Glutamatergic neuron (in vitro differentiated cells): Measurements from ENCODE around the gene CAMK1D. TPM values are rescaled to one million over a fixed set of nuclear protein-coding genes. Genes with fewer than 3 reads are reported as not detected.

Experiments used
- DNase-seq: peaks from one replicate; pipeline ENCODE4 v3.0.0; 2022
- H3K27ac Mint-ChIP-seq: one replicate; pipeline ENCODE4 v1.8.0; 2020; ENCODE audit warnings: mild to moderate bottlenecking, mixed read lengths, inconsistent platforms; ENCODE audit not compliant: unreplicated experiment
- H3K27me3 Mint-ChIP-seq: one replicate; pipeline ENCODE4 v1.8.0; 2020; ENCODE audit warnings: mild to moderate bottlenecking, moderate library complexity, mixed read lengths, inconsistent platforms; ENCODE audit not compliant: unreplicated experiment
- H3K36me3 Mint-ChIP-seq: one replicate; pipeline ENCODE4 v1.8.0; 2020; ENCODE audit warnings: mild to moderate bottlenecking, mixed read lengths, inconsistent platforms; ENCODE audit not compliant: unreplicated experiment
- H3K4me1 Mint-ChIP-seq: one replicate; pipeline ENCODE4 v1.8.0; 2020; ENCODE audit warnings: mild to moderate bottlenecking, low read depth, mixed read lengths, inconsistent platforms; ENCODE audit not compliant: unreplicated experiment
- H3K4me3 Mint-ChIP-seq: one replicate; pipeline ENCODE4 v1.8.0; 2020; ENCODE audit warnings: mild to moderate bottlenecking, mixed read lengths, inconsistent platforms; ENCODE audit not compliant: unreplicated experiment
- H3K9me3 Mint-ChIP-seq: one replicate; pipeline ENCODE4 v1.8.0; 2020; ENCODE audit warnings: mild to moderate bottlenecking, moderate library complexity, mixed read lengths, inconsistent platforms; ENCODE audit not compliant: unreplicated experiment
- total RNA-seq: library from RNA; stranded (reverse); fragmentation: NEBNext Ultra II Directional; extraction: Animal tissue kit (Norgen Biotek cat#: 25700); gene quantifications from one replicate; pipeline ENCODE4 v1.2.1, GENCODE V29; 2021; ENCODE audit not compliant: unreplicated experiment
- TF ChIP-seq, protein P1 (sequence below): fragments of 200-600 bp; sonication (generic); IDR thresholded peaks from one replicate; pipeline ENCODE4 v1.5.0; 2021; ENCODE audit not compliant: partially characterized antibody, unreplicated experiment

CAMK1D gene
- total RNA-seq, 1 donor from 2014 or later = 29.8 TPM

DNA sequence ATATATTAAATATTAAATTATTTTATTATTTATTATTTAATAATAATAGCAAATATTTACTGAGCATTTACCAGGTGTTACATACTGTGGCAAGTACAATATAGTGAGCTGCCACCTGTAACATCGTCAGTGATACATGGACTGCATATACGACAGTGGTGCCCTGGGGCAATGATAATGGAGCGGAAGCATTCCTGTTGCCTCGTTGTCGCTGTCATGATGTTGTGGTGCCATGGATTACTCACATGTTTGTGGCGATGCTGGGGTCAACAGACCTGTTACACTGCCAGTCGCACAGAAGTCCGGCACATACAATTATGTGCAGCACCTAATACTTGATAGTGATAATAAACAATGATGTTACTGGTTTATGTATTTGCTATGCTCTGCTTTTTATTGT lies 20.6 kb downstream of the CAMK1D start:
- Mint-ChIP-seq H3K27ac (no peak overlapping the region), H3K36me3 (no peaks in the 10 kb centered on the region), H3K9me3 (peaks cover 2% of the 10 kb centered on the region), H3K4me3 (no peak overlapping the region), H3K4me1 (no peaks in the 10 kb centered on the region), H3K27me3 (no peaks in the 10 kb centered on the region)
- DNase-seq = no peak
- TF ChIP-seq, protein P1, sequence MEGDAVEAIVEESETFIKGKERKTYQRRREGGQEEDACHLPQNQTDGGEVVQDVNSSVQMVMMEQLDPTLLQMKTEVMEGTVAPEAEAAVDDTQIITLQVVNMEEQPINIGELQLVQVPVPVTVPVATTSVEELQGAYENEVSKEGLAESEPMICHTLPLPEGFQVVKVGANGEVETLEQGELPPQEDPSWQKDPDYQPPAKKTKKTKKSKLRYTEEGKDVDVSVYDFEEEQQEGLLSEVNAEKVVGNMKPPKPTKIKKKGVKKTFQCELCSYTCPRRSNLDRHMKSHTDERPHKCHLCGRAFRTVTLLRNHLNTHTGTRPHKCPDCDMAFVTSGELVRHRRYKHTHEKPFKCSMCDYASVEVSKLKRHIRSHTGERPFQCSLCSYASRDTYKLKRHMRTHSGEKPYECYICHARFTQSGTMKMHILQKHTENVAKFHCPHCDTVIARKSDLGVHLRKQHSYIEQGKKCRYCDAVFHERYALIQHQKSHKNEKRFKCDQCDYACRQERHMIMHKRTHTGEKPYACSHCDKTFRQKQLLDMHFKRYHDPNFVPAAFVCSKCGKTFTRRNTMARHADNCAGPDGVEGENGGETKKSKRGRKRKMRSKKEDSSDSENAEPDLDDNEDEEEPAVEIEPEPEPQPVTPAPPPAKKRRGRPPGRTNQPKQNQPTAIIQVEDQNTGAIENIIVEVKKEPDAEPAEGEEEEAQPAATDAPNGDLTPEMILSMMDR = no peak

DNA sequence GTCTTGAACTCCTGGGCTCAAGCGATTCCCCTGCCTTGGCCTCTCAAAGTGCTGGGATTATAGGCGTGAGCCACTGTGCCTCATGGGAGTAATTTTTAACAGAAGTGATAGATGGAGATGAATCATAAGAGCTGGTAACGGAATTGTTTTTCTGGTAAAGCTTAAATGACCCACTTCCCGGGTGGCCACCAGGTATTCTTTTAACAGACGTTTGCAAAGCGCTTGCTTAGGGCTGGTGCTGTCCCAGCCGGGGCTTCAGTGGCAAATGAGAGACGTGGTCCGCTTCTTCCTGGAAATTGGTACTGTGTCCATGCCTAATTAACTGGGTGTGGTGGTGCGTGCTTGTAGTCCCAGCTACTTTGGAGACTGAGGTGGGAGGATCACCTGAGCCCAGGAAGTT lies 23.5 kb downstream of the CAMK1D start:
- DNase-seq = no peak
- Mint-ChIP-seq H3K27me3 (no peaks in the 10 kb centered on the region), H3K4me3 (no peak overlapping the region), H3K9me3 (no peaks in the 10 kb centered on the region), H3K36me3 (no peaks in the 10 kb centered on the region), H3K27ac (no peak overlapping the region), H3K4me1 (peaks cover 1% of the 10 kb centered on the region)
- TF ChIP-seq, protein P1 = no peak

DNA sequence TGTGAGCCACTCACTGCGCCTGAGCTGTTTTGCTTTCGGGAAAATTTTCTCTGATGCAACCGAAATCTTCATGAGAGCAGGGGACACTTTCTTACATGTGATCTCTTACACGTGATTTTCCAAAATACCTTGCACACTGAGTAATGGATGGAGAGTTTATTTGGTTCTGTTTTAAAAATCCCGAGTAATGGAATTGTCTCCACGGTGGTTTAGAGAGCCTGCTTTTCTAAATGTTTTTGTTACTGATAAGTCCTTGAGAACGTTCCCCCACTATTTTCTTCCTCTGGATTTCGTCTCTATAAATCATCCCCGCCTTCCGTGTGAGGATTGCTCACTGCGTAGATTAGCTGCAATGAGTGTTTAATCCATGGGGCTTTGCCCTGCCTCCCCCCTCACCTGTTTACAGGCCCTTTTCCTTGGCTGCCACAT lies 25.7 kb downstream of the CAMK1D start:
- DNase-seq = no peak
- Mint-ChIP-seq H3K36me3 (no peaks in the 10 kb centered on the region), H3K4me3 (no peak overlapping the region), H3K9me3 (no peaks in the 10 kb centered on the region), H3K27ac (no peak overlapping the region), H3K27me3 (no peaks in the 10 kb centered on the region), H3K4me1 (peaks cover 1% of the 10 kb centered on the region)
- TF ChIP-seq, protein P1 = no peak

DNA sequence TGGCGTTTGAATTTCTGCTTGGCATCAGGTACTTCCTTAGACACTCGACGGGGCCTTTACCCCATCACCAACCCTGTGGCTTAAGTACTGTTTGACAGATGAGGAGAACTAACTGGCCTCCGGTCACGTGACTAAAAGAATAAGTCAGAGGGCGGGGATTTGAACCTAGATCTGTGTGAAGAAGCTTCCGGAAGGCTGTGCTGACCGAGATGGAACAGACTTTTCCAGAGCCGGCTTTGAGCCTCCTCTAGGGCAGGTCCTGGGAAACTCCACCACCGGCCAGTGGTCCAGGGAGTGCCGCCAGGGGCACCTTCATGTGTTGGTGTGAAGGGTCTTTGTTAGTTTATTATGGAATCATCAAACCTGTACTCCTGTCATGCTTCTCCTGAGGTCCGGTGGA lies 26.9 kb downstream of the CAMK1D start:
- Mint-ChIP-seq H3K4me3 (no peak overlapping the region), H3K36me3 (no peaks in the 10 kb centered on the region), H3K27me3 (no peaks in the 10 kb centered on the region), H3K9me3 (no peaks in the 10 kb centered on the region), H3K27ac (no peak overlapping the region), H3K4me1 (peaks cover 1% of the 10 kb centered on the region)
- DNase-seq = no peak
- TF ChIP-seq, protein P1 = no peak

DNA sequence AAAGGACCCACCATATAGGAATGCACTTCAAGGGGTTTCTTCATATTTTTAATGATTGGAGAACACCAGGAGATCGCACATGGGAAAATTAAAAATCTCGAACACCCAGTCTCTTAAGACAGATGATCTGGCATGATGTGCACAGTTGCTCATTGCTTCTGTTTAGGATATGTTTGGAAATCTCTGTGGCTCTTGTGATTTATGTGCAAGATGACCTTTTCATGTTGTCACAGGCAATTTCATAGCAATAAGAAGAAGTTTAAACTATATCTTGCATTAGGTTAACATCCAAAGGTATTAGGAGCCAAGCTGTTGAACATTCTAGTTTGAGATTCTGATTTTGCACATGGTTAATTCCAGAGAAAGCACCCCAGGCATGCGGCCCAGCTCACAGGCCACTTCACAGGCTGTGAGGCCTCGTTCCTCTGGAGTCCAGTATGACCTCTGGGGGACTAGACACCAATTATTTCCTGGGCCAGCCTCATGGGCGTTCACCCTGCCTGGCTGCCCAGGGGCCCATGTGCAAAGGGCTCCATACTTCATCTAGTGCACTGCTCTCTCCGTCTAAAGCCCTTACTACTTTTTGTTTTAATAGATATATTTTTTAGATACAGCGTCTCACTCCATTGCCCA lies 28.4 kb downstream of the CAMK1D start:
- Mint-ChIP-seq H3K27me3 (no peaks in the 10 kb centered on the region), H3K27ac (no peak overlapping the region), H3K4me3 (no peak overlapping the region), H3K36me3 (no peaks in the 10 kb centered on the region), H3K9me3 (no peaks in the 10 kb centered on the region), H3K4me1 (peaks cover 3% of the 10 kb centered on the region)
- TF ChIP-seq, protein P1 = no peak
- no peak for DNase-seq
